VCaP (cell line): ENCODE measurements around the gene PIK3R5.

Experiments
- H3K27ac ChIP-seq: fragments of 450-650 bp; 2 replicates; pipeline ENCODE4 v1.5.1; 2017
- CTCF ChIP-seq: fragments of 450-650 bp; conservative IDR thresholded peaks from 2 replicates; pipeline ENCODE4 v1.5.1; 2017; ENCODE audit warnings: mild to moderate bottlenecking, moderate library complexity

Gene PIK3R5

GRCh38 chr17:8941520-8941919 is 24.0 kb downstream of the PIK3R5 start:
- H3K27ac ChIP-seq = no peak overlapping the region
- no peak for TF ChIP-seq CTCF

DNA sequence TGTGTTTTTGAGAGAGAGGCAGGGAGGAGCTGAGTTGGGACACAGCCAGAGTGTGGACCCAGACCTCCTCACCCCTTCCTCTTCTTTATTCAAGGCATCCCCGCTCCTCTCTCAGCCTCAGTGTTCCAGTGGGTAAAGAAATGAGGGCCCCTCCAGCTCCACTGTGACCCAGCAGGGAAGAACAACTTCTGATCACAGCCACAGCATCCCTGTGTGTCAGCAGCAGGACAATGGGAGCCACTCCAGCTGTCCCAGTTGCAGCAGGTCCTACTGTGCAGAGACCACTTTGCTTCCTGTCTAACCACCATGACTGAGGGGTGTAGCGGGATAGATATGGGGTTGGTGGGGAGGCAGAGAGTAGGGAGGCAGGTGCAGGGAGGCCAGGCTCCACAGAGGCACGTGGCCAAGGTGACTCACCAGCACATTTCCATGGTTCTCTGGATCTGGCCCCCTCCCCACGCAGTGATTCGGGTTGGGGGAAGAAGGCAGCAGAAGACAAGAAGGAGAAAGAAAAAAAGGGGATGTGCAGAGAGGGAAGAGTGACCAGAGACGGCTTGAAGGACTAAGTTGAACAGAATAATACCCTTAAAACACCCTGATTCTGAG is 24.5 kb downstream of the PIK3R5 start:
- no peak overlapping the region for H3K27ac ChIP-seq
- TF ChIP-seq CTCF = no peak

GRCh38 chr17:8939496-8940334 is 25.8 kb downstream of the PIK3R5 start:
- no peak for TF ChIP-seq CTCF
- no peak overlapping the region for H3K27ac ChIP-seq

GRCh38 chr17:8938933-8939332 is 26.6 kb downstream of the PIK3R5 start:
- no peak overlapping the region for H3K27ac ChIP-seq
- no peak for TF ChIP-seq CTCF

- H3K27ac ChIP-seq = no peak overlapping the region
- TF ChIP-seq CTCF = no peak
These were observed 30.3 kb downstream of the PIK3R5 start for GRCh38 chr17:8935191-8935590.

- no peak for TF ChIP-seq CTCF
These were observed 31.2 kb downstream of the PIK3R5 start for GRCh38 chr17:8934346-8934745.

DNA sequence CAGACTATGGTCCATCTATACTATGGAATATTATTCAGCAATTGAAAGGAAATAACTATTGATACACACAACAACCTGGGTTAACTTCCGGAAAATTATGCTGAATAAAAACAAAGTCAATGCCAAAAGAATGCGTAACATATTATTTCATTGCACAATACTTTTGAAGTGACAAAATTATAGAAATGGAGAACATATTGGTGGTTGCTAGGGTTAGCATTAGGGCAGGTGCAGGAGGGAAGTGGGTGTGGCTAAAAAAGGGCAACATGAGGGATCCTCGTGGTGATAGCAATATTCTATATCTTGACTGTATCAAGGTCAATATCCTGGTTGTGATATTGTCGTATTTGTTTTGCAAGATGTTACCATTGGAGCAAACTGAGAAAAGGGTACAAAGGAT is 34.9 kb downstream of the PIK3R5 start:
- no peak for TF ChIP-seq CTCF
- H3K27ac ChIP-seq = no peak overlapping the region

More at GRCh38 chr17:8934346-8934745, 31.2 kb downstream of the PIK3R5 start:
- H3K27ac ChIP-seq = no peak overlapping the region
